Activated naive CD4-positive, alpha-beta T cell treated with anti-CD3 and anti-CD28 coated beads for 36 hours (primary cell): ENCODE data around the gene SEMA3A. TPM values are rescaled to one million over a fixed set of nuclear protein-coding genes. Genes with fewer than 3 reads are reported as not detected.
"Not testable (repeated sequence)": the region's sequence is repeated elsewhere in the genome, so short reads cannot be mapped to it uniquely, and the experiment has no call there.

Source experiments
- CTCF ChIA-PET: fragments of 350-600 bp; sonication (Branson Sonifier 250); formaldehyde crosslinking; loops from one replicate; lab custom pipeline; 2021; ENCODE audit warnings: antibody characterized with exemption; lab: Charles Lee
- DNase-seq: peaks from one replicate; pipeline ENCODE4 v3.0.0-alpha.2; 2020
- H3K27ac Mint-ChIP-seq: one replicate; pipeline ENCODE4 v1.8.0; 2021; ENCODE audit warnings: mild to moderate bottlenecking, mixed read lengths
- H3K27me3 Mint-ChIP-seq: one replicate; pipeline ENCODE4 v1.8.0; 2021; ENCODE audit warnings: low read depth, mixed read lengths
- H3K36me3 Mint-ChIP-seq: one replicate; pipeline ENCODE4 v1.8.0; 2021; ENCODE audit warnings: low read depth, mixed read lengths
- H3K4me1 Mint-ChIP-seq: one replicate; pipeline ENCODE4 v1.8.0; 2021; ENCODE audit warnings: low read depth, mixed read lengths
- H3K4me3 Mint-ChIP-seq: one replicate; pipeline ENCODE4 v1.8.0; 2021; ENCODE audit warnings: mild to moderate bottlenecking, moderate library complexity, mixed read lengths
- H3K9me3 Mint-ChIP-seq: one replicate; pipeline ENCODE4 v1.8.0; 2021; ENCODE audit warnings: mixed read lengths
- intact Hi-C: fragments of 100-400 bp; cut with micrococcal nuclease; formaldehyde crosslinking; loops from one replicate; pipeline ENCODE4 v1.15.1; 2023
- total RNA-seq, 2 experiments: library from RNA; stranded (reverse); gene quantifications; one replicate each; pipeline ENCODE4 v1.2.3, GENCODE V29; 2021

The SEMA3A gene
- total RNA-seq, 2 experiments from 2014 or later = 2.7 to 3.0 TPM

GRCh38 chr7:84091318-84091717 is 103.3 kb downstream of the SEMA3A start:
- DNase-seq = no peak
- Mint-ChIP-seq H3K36me3 (no peaks in the 10 kb centered on the region), H3K27me3 (no peaks in the 10 kb centered on the region), H3K9me3 (peaks cover 4% of the 10 kb centered on the region), H3K27ac (peak overlapping the region; percentile 87), H3K4me3 (peak overlapping the region; percentile 52), H3K4me1 (peaks cover 40% of the 10 kb centered on the region)
- CTCF ChIA-PET = no interaction called here
- intact Hi-C loops = no loop called here

GRCh38 chr7:84088802-84089201 is 105.8 kb downstream of the SEMA3A start:
- Mint-ChIP-seq H3K27ac (no peak overlapping the region), H3K4me3 (no peak overlapping the region), H3K36me3 (no peaks in the 10 kb centered on the region), H3K4me1 (peaks cover 35% of the 10 kb centered on the region), H3K9me3 (peaks cover 4% of the 10 kb centered on the region), H3K27me3 (no peaks in the 10 kb centered on the region)
- no peak for DNase-seq
- CTCF ChIA-PET = no interaction called here
- intact Hi-C loops = no loop called here

GRCh38 chr7:84085998-84086397 is 108.6 kb downstream of the SEMA3A start:
- intact Hi-C loops = no loop called here

GRCh38 chr7:84085147-84085546 is 109.4 kb downstream of the SEMA3A start:
- no peaks in the 10 kb centered on the region for H3K36me3 Mint-ChIP-seq
- H3K4me3 Mint-ChIP-seq = no peak overlapping the region
- CTCF ChIA-PET = no interaction called here
- H3K27ac Mint-ChIP-seq = no peak overlapping the region
- DNase-seq = no peak
- intact Hi-C loops = no loop called here
- H3K4me1 Mint-ChIP-seq = peaks cover 15% of the 10 kb centered on the region
- H3K9me3 Mint-ChIP-seq = no peaks in the 10 kb centered on the region
- H3K27me3 Mint-ChIP-seq = no peaks in the 10 kb centered on the region

More at GRCh38 chr7:84085998-84086397, 108.6 kb downstream of the SEMA3A start:
- CTCF ChIA-PET = no interaction called here
- Mint-ChIP-seq H3K4me1 (peaks cover 21% of the 10 kb centered on the region), H3K9me3 (no peaks in the 10 kb centered on the region), H3K4me3 (no peak overlapping the region), H3K27me3 (no peaks in the 10 kb centered on the region), H3K36me3 (no peaks in the 10 kb centered on the region), H3K27ac (no peak overlapping the region)
- no peak for DNase-seq

- CTCF ChIA-PET = no interaction called here
- DNase-seq = no peak
- intact Hi-C loops = no loop called here
Measured at GRCh38 chr7:84083846-84084245, 110.7 kb downstream of the SEMA3A start.

GRCh38 chr7:84081973-84082522 is 112.5 kb downstream of the SEMA3A start:
- intact Hi-C loops = no loop called here
- Mint-ChIP-seq H3K4me1 (peaks cover 9% of the 10 kb centered on the region), H3K27ac (no peak overlapping the region)

More at GRCh38 chr7:84083846-84084245, 110.7 kb downstream of the SEMA3A start:
- Mint-ChIP-seq H3K4me1 (peaks cover 12% of the 10 kb centered on the region), H3K27ac (no peak overlapping the region), H3K36me3 (no peaks in the 10 kb centered on the region), H3K4me3 (no peak overlapping the region), H3K9me3 (no peaks in the 10 kb centered on the region), H3K27me3 (no peaks in the 10 kb centered on the region)

GRCh38 chr7:84077336-84077735 is 117.3 kb downstream of the SEMA3A start:
- intact Hi-C loops = no loop called here
- Mint-ChIP-seq H3K36me3 (no peaks in the 10 kb centered on the region), H3K4me3 (no peak overlapping the region), H3K27me3 (no peaks in the 10 kb centered on the region), H3K27ac (no peak overlapping the region), H3K4me1 (peaks cover 15% of the 10 kb centered on the region), H3K9me3 (no peaks in the 10 kb centered on the region)
- CTCF ChIA-PET = no interaction called here
- DNase-seq = no peak

More at GRCh38 chr7:84081973-84082522, 112.5 kb downstream of the SEMA3A start:
- no peaks in the 10 kb centered on the region for H3K36me3 Mint-ChIP-seq
- no peaks in the 10 kb centered on the region for H3K9me3 Mint-ChIP-seq
- no peak for DNase-seq
- no peaks in the 10 kb centered on the region for H3K27me3 Mint-ChIP-seq
- CTCF ChIA-PET = no interaction called here
- peak overlapping the region; percentile 47 for H3K4me3 Mint-ChIP-seq

GRCh38 chr7:84076219-84076618 is 118.4 kb downstream of the SEMA3A start:
- Mint-ChIP-seq H3K4me1 (peaks cover 10% of the 10 kb centered on the region), H3K4me3 (no peak overlapping the region), H3K27me3 (no peaks in the 10 kb centered on the region), H3K27ac (no peak overlapping the region), H3K9me3 (no peaks in the 10 kb centered on the region), H3K36me3 (no peaks in the 10 kb centered on the region)
- CTCF ChIA-PET = no interaction called here
- no peak for DNase-seq
- intact Hi-C loops = no loop called here

GRCh38 chr7:84073186-84073875 is 121.3 kb downstream of the SEMA3A start:
- Mint-ChIP-seq H3K4me1 (peaks cover 13% of the 10 kb centered on the region), H3K9me3 (no peaks in the 10 kb centered on the region), H3K36me3 (no peaks in the 10 kb centered on the region), H3K27me3 (no peaks in the 10 kb centered on the region), H3K4me3 (no peak overlapping the region), H3K27ac (no peak overlapping the region)
- DNase-seq = no peak
- intact Hi-C loops = no loop called here
- CTCF ChIA-PET = interaction anchor here (0.6 kb wide), 1 partner anchor 70 kb away, joined by 3 read pairs; no protein-coding TSS in a partner anchor

GRCh38 chr7:84070770-84071169 is 123.8 kb downstream of the SEMA3A start:
- CTCF ChIA-PET = no interaction called here
- no peak overlapping the region for H3K27ac Mint-ChIP-seq
- intact Hi-C loops = no loop called here
- peaks cover 10% of the 10 kb centered on the region for H3K4me1 Mint-ChIP-seq
- no peaks in the 10 kb centered on the region for H3K9me3 Mint-ChIP-seq
- no peaks in the 10 kb centered on the region for H3K27me3 Mint-ChIP-seq
- no peaks in the 10 kb centered on the region for H3K36me3 Mint-ChIP-seq
- no peak for DNase-seq
- no peak overlapping the region for H3K4me3 Mint-ChIP-seq

- H3K36me3 Mint-ChIP-seq = no peaks in the 10 kb centered on the region
- H3K4me1 Mint-ChIP-seq = peaks cover 10% of the 10 kb centered on the region
- CTCF ChIA-PET = no interaction called here
- intact Hi-C loops = no loop called here
- no peak overlapping the region for H3K27ac Mint-ChIP-seq
- no peaks in the 10 kb centered on the region for H3K9me3 Mint-ChIP-seq
- no peak for DNase-seq
- no peaks in the 10 kb centered on the region for H3K27me3 Mint-ChIP-seq
- H3K4me3 Mint-ChIP-seq = no peak overlapping the region
Measured at GRCh38 chr7:84069999-84070500, 124.5 kb downstream of the SEMA3A start.

GRCh38 chr7:84069033-84069432 is 125.6 kb downstream of the SEMA3A start:
- H3K27me3 Mint-ChIP-seq = no peaks in the 10 kb centered on the region
- DNase-seq = no peak
- no peaks in the 10 kb centered on the region for H3K36me3 Mint-ChIP-seq

GRCh38 chr7:84062489-84062901 is 132.1 kb downstream of the SEMA3A start:
- H3K27ac Mint-ChIP-seq, H3K27me3 Mint-ChIP-seq, H3K36me3 Mint-ChIP-seq, H3K4me3 Mint-ChIP-seq, CTCF ChIA-PET, DNase-seq, H3K9me3 Mint-ChIP-seq, intact Hi-C loops, H3K4me1 Mint-ChIP-seq: not testable (repeated sequence)

More at GRCh38 chr7:84069033-84069432, 125.6 kb downstream of the SEMA3A start:
- CTCF ChIA-PET = no interaction called here
- intact Hi-C loops = no loop called here
- Mint-ChIP-seq H3K27ac (no peak overlapping the region), H3K9me3 (no peaks in the 10 kb centered on the region), H3K4me1 (peaks cover 8% of the 10 kb centered on the region), H3K4me3 (no peak overlapping the region)
